22Rv1 (cell line): ENCODE data around the gene LRRTM4.

Experiments
- ZFX ChIP-seq: fragments of 450-650 bp; IDR thresholded peaks from 2 replicates; pipeline ENCODE4 v1.6.1; 2017; ENCODE audit warnings: antibody characterized with exemption, borderline replicate concordance
- TF ChIP-seq, protein P1 (sequence below): fragments of 450-650 bp; IDR thresholded peaks from 2 replicates; pipeline ENCODE4 v1.5.1; 2017; ENCODE audit warnings: mild to moderate bottlenecking

- TF ChIP-seq, protein P1, sequence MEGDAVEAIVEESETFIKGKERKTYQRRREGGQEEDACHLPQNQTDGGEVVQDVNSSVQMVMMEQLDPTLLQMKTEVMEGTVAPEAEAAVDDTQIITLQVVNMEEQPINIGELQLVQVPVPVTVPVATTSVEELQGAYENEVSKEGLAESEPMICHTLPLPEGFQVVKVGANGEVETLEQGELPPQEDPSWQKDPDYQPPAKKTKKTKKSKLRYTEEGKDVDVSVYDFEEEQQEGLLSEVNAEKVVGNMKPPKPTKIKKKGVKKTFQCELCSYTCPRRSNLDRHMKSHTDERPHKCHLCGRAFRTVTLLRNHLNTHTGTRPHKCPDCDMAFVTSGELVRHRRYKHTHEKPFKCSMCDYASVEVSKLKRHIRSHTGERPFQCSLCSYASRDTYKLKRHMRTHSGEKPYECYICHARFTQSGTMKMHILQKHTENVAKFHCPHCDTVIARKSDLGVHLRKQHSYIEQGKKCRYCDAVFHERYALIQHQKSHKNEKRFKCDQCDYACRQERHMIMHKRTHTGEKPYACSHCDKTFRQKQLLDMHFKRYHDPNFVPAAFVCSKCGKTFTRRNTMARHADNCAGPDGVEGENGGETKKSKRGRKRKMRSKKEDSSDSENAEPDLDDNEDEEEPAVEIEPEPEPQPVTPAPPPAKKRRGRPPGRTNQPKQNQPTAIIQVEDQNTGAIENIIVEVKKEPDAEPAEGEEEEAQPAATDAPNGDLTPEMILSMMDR, result no peak
- no peak for TF ChIP-seq ZFX
Observed at GRCh38 chr2:77108915-77109314, 413.3 kb downstream of the LRRTM4 start.
